MV-4-11 (cell line): Measurements from ENCODE around the gene NNAT.
"Not testable (repeated sequence)": the region's sequence is repeated elsewhere in the genome, so short reads cannot be mapped to it uniquely, and the experiment has no call there.

ENCODE experiments used
- DNase-seq: peaks from one replicate; lab custom pipeline; 2025; lab: John Stamatoyannopoulos, UW

The NNAT gene

GRCh38 chr20:37521061-37521771, at the start of gene NNAT:
Gene NNAT, plus strand, starts transcription at chr20:37521250. Its CDS starts 82 bp downstream, at chr20:37521332.
- DNase-seq = no peak

GRCh38 chr20:37471741-37472235, 49.3 kb upstream of the NNAT start:
- no peak for DNase-seq

DNA sequence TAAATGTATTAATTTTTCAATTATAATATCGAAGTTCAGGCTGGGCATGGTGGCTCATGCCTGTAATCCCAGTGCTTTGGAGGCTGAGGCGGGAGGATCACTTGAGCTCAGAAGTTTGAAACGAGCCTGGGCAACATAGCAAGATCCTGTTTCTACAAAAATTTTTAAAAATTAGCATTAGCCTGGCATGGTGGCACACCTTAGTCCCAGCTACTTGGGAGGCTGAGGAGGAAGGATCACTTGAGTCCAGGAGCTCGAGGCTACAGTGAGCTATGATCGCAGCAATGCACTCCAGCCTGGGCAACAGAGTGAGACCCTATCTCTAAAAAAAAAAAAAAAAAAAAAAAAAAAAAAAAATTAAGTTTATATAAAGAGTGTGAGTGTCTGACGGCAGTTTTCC, 48.6 kb upstream of the NNAT start:
- not testable (repeated sequence) for DNase-seq

DNA sequence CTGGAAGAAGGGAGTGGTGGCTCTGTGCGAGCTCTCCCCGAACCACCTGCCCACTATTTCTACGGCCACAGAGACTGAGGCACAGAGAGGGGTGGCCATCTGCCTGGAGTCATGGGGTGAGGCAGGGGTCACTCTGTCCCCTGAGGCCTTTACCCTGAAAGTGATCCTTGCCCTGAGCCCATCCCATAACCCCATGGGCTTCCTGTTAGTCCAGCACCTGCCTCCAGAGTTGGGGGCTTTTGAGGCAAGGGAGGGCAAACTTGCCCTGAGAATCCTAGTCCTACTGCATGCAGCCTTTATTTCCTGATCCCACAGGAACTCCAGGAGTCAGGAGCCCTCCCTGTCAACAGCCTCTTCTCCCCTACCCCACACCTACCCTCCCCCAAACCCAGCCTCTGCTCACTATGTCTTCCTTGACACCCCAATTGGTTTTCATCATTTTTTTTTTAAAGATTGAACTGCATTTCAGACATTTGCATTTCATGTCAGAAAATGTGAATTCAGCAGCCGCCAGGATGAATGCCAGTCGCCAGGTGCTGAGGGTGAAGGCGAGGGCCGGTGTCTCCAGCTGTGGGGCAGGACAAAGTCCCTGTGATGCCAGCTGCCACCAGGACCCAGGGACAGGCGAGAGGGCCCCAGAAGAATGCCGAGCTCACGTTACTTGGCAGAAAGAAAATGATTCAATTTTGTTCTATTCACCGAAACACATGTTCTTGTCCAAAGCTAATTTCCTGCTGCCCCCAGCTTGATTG, 47.6 kb upstream of the NNAT start:
- DNase-seq = no peak

GRCh38 chr20:37474386-37474785, 46.7 kb upstream of the NNAT start:
- DNase-seq = no peak

GRCh38 chr20:37475252-37475651, 45.8 kb upstream of the NNAT start:
- DNase-seq = no peak

DNA sequence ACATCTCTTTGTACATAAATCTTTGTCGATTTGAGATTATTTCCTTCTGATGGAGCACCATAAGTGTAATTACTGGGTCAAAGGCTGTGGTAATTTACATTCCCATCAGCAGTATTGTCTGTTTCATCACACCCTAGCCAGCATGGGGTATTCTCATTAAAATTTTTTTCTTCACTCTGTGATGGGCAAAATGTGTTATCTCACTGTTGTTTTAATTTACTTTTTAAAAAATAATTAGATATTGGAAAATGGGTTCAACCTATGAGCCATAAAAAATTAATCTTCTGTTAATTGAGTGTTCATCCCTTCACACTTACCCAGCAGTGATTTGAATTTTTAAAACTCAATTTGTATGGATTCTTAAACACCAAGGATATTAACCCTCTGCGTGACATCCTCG, 44.0 kb upstream of the NNAT start:
- DNase-seq = no peak

- DNase-seq = no peak
These were observed 41.8 kb upstream of the NNAT start for GRCh38 chr20:37479266-37479665.

GRCh38 chr20:37479925-37480691, 40.9 kb upstream of the NNAT start:
- no peak for DNase-seq

- no peak for DNase-seq
These were observed 40.1 kb upstream of the NNAT start for GRCh38 chr20:37480919-37481318.

GRCh38 chr20:37481610-37482009, 39.4 kb upstream of the NNAT start:
- no peak for DNase-seq

- no peak for DNase-seq
These were observed 36.7 kb upstream of the NNAT start for GRCh38 chr20:37484331-37484730.

DNA sequence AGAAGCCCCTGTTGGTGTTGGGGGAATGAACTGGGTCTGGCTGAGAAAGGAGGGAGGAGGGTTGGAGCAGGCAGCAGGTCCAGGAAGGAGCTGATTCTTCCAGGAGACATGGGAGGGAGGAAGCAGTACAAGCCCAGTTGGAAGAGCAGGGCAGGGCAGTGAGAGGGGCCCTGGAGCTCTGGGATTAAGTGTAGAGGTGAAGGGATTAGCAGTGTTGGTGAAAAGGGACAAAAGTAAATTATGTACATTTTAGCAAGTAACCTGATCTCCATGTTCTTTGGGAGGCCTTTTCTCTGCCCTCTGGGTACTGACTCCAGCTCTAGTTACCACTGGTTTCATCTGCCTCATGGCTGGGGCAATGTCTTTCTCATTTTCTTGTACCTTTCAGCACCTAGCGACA, 34.8 kb upstream of the NNAT start:
- DNase-seq = not testable (repeated sequence)

GRCh38 chr20:37490663-37491350, 30.2 kb upstream of the NNAT start:
- no peak for DNase-seq

- peak; percentile 48 for DNase-seq
These were observed 28.9 kb upstream of the NNAT start for GRCh38 chr20:37492096-37492625.

DNA sequence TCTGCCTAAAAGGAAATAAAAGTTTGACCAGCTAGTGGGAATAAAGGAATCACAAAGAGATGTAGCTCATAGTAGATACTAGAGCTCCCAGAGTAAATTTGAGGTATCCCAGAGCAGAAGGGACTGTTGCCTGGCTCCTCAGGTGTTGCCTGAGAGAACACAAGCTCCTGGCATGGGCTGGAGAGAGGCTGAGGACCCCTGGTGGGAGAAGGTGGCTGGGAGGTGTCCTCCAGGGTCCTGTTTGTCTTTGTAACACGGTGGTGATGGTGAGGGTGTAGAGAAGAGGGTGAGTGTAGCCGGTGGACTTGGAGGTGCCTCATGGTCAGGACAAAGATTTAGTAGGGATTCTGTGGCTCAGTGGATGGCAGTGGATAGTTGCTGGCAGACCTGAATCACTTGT, 28.1 kb upstream of the NNAT start:
- DNase-seq = no peak

GRCh38 chr20:37494301-37494700, 26.7 kb upstream of the NNAT start:
- peak; percentile 52 for DNase-seq

DNA sequence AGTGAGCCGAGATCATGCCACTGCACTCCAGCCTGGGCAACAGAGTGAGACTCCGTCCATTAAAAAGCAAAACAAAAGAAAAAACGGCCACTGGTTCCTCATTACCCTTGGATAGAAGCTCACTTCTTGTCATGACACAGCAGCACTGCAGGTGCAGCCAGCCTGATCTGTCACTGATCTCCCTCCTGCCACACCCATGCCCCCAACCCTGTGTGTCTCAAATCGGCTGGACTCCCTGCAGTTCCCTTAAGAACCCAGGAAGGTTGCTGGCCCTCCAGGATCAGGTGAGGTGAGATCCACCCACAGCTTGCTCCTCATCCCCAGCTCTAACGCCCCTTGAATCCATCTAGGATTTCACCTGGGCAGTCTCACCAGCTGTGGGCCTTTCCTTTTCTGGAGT, 26.3 kb upstream of the NNAT start:
- no peak for DNase-seq

- no peak for DNase-seq
These were observed 22.9 kb upstream of the NNAT start for GRCh38 chr20:37498066-37498665.

DNA sequence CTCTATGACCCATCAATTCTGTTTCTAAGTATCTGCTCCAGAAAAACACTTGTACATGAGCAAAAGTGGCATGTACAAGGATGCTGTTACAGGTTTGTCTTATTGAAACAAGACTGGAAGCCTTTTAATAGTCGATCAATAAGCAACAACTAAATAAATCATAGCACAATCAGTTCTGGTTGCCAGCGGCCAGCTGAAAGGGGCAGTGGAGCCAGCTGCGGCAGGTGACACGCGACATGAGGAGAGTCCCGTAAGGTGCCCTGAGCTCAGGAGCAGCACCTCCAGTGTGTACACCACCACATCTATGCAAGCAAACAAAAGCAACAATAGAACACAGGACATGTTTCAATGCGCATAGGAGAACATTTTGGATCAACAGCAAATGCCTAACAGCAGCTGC, 20.7 kb upstream of the NNAT start:
- DNase-seq = no peak

GRCh38 chr20:37501940-37502339, 19.1 kb upstream of the NNAT start:
- DNase-seq = no peak
